Naive thymus-derived CD4-positive, alpha-beta T cell (primary cell): ENCODE results near the gene BEND3. TPM values are rescaled to one million over a fixed set of nuclear protein-coding genes. Genes with fewer than 3 reads are reported as not detected.

ENCODE experiments used
- ATAC-seq: fragments of 150-1000 bp; cut with Tn5 transposase; 2 replicates; pipeline ENCODE4 v1.10.0; 2021; ENCODE audit warnings: mild to moderate bottlenecking, moderate library complexity
- CTCF ChIA-PET: fragments of 350-600 bp; sonication (Branson Sonifier 250); formaldehyde crosslinking; loops from one replicate; lab custom pipeline; 2021; ENCODE audit warnings: antibody characterized with exemption; lab: Charles Lee
- POLR2A ChIA-PET: fragments of 350-600 bp; sonication (Branson Sonifier 250); formaldehyde crosslinking; loops from one replicate; lab custom pipeline; 2021; ENCODE audit warnings: antibody characterized with exemption, inconsistent platforms; lab: Charles Lee
- DNase-seq, 9 donors: peaks; one replicate each; pipeline versions ENCODE4 v3.0.0 to v3.0.0-alpha.2; 2020 to 2022; ENCODE audit warnings: mixed read lengths in 1 of 9
- H3K27ac ChIP-seq: one replicate; pipeline ENCODE4 v1.7.0; 2013; ENCODE audit warnings: mild to moderate bottlenecking, low read depth, low read length, moderate library complexity
- H3K27me3 ChIP-seq, 2 donors: one replicate each; pipeline ENCODE4 v1.7.0; 2013; ENCODE audit warnings: low read length in 2 of 2, mild to moderate bottlenecking in 2 of 2, moderate library complexity in 2 of 2; ENCODE audit not compliant: control insufficient read depth in 2 of 2, insufficient read depth in 2 of 2
- H3K36me3 ChIP-seq, 3 experiments: 1 replicate in 2 of 3; 2 replicates in 1 of 3; pipeline ENCODE4 v1.7.0; 2013; ENCODE audit warnings: low read length in 3 of 3, mild to moderate bottlenecking in 3 of 3, moderate library complexity in 1 of 3; ENCODE audit not compliant: insufficient read depth in 3 of 3, control insufficient read depth in 2 of 3
- H3K4me1 ChIP-seq, 2 donors: one replicate each; pipeline ENCODE4 v1.7.0; 2013; ENCODE audit warnings: low read length in 2 of 2, mild to moderate bottlenecking in 2 of 2, moderate library complexity in 1 of 2; ENCODE audit not compliant: control insufficient read depth in 2 of 2, insufficient read depth in 2 of 2
- H3K4me3 ChIP-seq: 2 replicates; pipeline ENCODE4 v1.7.0; 2013; ENCODE audit warnings: mild to moderate bottlenecking, low read length
- H3K9me3 ChIP-seq, 3 experiments: 1 replicate in 2 of 3; 2 replicates in 1 of 3; pipeline ENCODE4 v1.7.0; 2013; ENCODE audit warnings: low read length in 3 of 3; ENCODE audit not compliant: control insufficient read depth in 2 of 3
- H3K27ac Mint-ChIP-seq, 9 donors: one replicate each; pipeline ENCODE4 v1.8.0; 2020 to 2022; ENCODE audit warnings: mixed read lengths in 9 of 9, mild to moderate bottlenecking in 8 of 9, moderate library complexity in 5 of 9, inconsistent platforms in 2 of 9
- H3K27me3 Mint-ChIP-seq, 5 donors: one replicate each; pipeline ENCODE4 v1.8.0; 2021 to 2022; ENCODE audit warnings: mixed read lengths in 5 of 5, mild to moderate bottlenecking in 1 of 5
- H3K36me3 Mint-ChIP-seq, 5 donors: one replicate each; pipeline ENCODE4 v1.8.0; 2020 to 2022; ENCODE audit warnings: mixed read lengths in 5 of 5, mild to moderate bottlenecking in 3 of 5, inconsistent platforms in 1 of 5
- H3K4me1 Mint-ChIP-seq, 7 donors: one replicate each; pipeline ENCODE4 v1.8.0; 2020 to 2022; ENCODE audit warnings: mixed read lengths in 7 of 7, mild to moderate bottlenecking in 3 of 7, inconsistent platforms in 1 of 7
- H3K4me3 Mint-ChIP-seq, 10 donors: one replicate each; pipeline ENCODE4 v1.8.0; 2020 to 2022; ENCODE audit warnings: mild to moderate bottlenecking in 10 of 10, mixed read lengths in 10 of 10, moderate library complexity in 6 of 10, inconsistent platforms in 2 of 10
- H3K9me3 Mint-ChIP-seq, 11 donors: one replicate each; pipeline ENCODE4 v1.8.0; 2020 to 2022; ENCODE audit warnings: mixed read lengths in 11 of 11, mild to moderate bottlenecking in 4 of 11, inconsistent platforms in 1 of 11, moderate library complexity in 1 of 11
- intact Hi-C, 2 donors: fragments of 100-400 bp; cut with micrococcal nuclease; formaldehyde crosslinking; loops; one replicate each; pipeline ENCODE4 v1.15.1; 2023
- polyA plus RNA-seq, 2 donors: library from polyadenylated mRNA; unstranded; fragments of 300-500 nt; fragmentation: Illumina TruSeq; gene quantifications; one replicate each; pipeline ENCODE4 v1.2.3, GENCODE V29; 2021
- total RNA-seq, 6 experiments: library from RNA in 5 of 6; stranded (reverse) in 5 of 6; gene quantifications; 1 replicate in 5 of 6; 2 replicates in 1 of 6; pipeline ENCODE4 v1.2.3 and lab custom pipeline; 2021 to 2026

The BEND3 gene
- total and polyA plus RNA-seq, 7 experiments from 2014 or later, result 0.34 to 4.1 (median 1.2) TPM

DNA sequence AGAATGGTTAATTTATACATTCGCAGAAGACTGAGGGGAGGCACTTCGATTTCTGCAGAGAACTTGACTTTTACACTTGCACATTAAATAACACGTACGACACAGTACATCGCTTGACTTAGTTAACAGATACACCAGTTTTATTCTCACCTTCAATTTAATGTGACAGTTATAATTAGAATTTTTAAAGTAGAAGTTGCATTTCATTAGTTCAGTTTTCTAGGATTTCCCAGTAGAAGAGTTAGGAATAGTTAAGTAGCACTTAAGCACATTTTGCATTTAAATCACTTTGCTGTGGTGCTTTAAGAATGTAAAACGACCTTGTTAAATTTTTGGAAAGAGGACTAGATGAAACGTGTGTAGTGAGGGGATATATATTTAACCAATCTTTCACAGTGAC lies 1.6 kb upstream of the BEND3 start:
- CTCF ChIA-PET, result no interaction called here
- H3K4me3 Mint-ChIP-seq, result peak overlapping the region in 9 of 10 donors; percentile 84 to 90 (median 87)
- intact Hi-C loops, result loop anchor here (1.0 to 10.0 kb wide), 8 partner anchors 342 to 1148 kb away; partner anchors contain the start of genes ATG5 (in 1 of the 2), PDSS2 (in 1 of the 2) and SNX3 (in 1 of the 2)

DNA sequence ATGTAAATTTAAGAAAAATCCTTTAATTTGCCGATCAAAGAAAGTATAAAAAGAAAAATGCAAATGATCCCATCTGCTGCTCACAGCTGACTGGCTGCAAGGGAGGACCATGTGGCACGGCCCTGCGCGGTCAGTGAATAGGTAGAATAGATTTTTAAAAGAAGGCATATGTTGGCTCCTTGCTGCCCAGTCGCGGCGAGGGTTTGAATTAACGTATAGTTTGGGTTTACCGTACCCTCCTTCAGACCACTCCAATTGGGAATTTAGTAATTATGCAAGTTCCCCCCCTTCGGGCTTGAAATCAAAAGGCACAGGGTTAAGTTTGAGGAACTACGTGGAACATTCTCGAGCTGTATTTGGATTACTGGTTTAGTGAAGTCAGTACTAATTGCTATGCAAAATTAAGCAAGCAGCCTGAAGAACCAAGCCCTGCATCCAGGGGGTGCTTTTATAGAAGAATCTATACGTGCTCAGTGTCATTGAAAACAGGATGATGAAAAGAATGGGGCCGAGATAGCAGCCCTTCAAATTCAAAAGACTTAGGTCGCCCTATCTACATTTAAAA lies 1.1 kb upstream of the BEND3 start:
- ChIA-PET POLR2A (interaction anchor here (0.6 to 0.7 kb wide), 2 partner anchors 10 to 713 kb away, joined by 3 to 4 read pairs; no protein-coding TSS in a partner anchor), CTCF (interaction anchor here (0.6 to 1.0 kb wide), 2 partner anchors 9 to 677 kb away, joined by 3 read pairs; no protein-coding TSS in a partner anchor)
- peak overlapping the region; percentile 63 for H3K4me3 ChIP-seq
- no peaks in the 10 kb centered on the region for H3K36me3 Mint-ChIP-seq
- peak overlapping the region; percentile 78 to 90 (median 86) for H3K4me3 Mint-ChIP-seq
- H3K27me3 ChIP-seq, result no peaks in the 10 kb centered on the region
- no peaks in the 10 kb centered on the region for H3K36me3 ChIP-seq
- ATAC-seq, result peak; percentile 35
- peak overlapping the region in 3 of 9 donors; percentile 24 to 73 (median 38) for H3K27ac Mint-ChIP-seq
- peaks cover 8 to 21% (median 18%) of the 10 kb centered on the region in 7 donors for H3K4me1 Mint-ChIP-seq
- peaks cover 14% of the 10 kb centered on the region in 2 donors for H3K4me1 ChIP-seq
- no peak overlapping the region for H3K27ac ChIP-seq
- intact Hi-C loops, result loop anchor here (1.0 to 10.0 kb wide), 8 partner anchors 343 to 1148 kb away; partner anchors contain the start of genes ATG5 (in 1 of the 2), PDSS2 (in 1 of the 2) and SNX3 (in 1 of the 2)
- DNase-seq, result peak in 6 of 9 donors; percentile 13 to 37 (median 20)
- no peaks in the 10 kb centered on the region for H3K9me3 ChIP-seq
- H3K9me3 Mint-ChIP-seq, result peaks cover 0 to 2% (median 0%) of the 10 kb centered on the region in 11 donors
- peaks cover 0 to 22% (median 7%) of the 10 kb centered on the region in 5 donors for H3K27me3 Mint-ChIP-seq

More for the DNA sequence above, 1.6 kb upstream of the BEND3 start:
- peaks cover 8 to 21% (median 18%) of the 10 kb centered on the region in 7 donors for H3K4me1 Mint-ChIP-seq
- H3K9me3 Mint-ChIP-seq, result peaks cover 0 to 2% (median 0%) of the 10 kb centered on the region in 11 donors
- POLR2A ChIA-PET, result interaction anchor here (0.7 kb wide), 1 partner anchor 713 kb away, joined by 3 read pairs; no protein-coding TSS in a partner anchor
- ATAC-seq (no peak), DNase-seq (no peak)
- no peaks in the 10 kb centered on the region for H3K36me3 ChIP-seq
- H3K4me1 ChIP-seq, result peaks cover 14% of the 10 kb centered on the region in 2 donors
- H3K9me3 ChIP-seq, result no peaks in the 10 kb centered on the region
- no peaks in the 10 kb centered on the region for H3K36me3 Mint-ChIP-seq
- H3K27me3 ChIP-seq, result no peaks in the 10 kb centered on the region
- no peak overlapping the region for H3K27ac ChIP-seq
- peaks cover 0 to 22% (median 7%) of the 10 kb centered on the region in 5 donors for H3K27me3 Mint-ChIP-seq
- peak overlapping the region in 1 of 9 donors; percentile 73 for H3K27ac Mint-ChIP-seq
- peak overlapping the region; percentile 63 for H3K4me3 ChIP-seq

DNA sequence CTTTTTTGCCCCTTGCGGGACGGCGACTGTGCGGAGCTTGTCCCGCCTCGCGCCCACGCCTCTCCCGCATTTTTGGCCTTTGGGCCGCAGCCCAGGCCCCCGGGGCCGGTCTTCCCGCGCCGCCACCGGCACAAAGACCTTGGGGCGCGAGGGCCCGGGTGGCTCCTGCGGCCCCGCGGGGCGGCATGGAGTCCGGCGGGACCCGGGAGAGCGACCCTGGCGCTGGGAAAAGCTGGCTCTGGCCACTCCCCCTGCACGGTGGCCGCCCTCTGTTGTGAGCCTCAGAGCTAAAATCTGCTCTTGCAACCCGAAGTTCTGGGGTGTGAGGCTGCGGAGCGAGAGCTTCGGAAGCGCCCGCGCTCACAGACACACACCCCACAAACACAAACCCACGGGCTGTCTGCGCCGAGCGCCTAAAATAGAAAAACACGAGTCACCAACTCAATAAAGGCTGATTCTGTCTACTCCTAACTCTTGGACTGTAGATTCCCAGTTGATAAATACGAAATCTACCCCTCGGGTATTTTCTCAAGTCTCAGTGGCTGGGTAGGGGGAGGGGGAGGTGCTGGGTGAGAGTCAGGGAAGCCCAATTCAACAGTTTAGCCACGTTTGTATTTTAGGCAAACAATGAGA lies 496 bp upstream of the BEND3 start:
- CTCF ChIA-PET, result interaction anchor here (0.6 to 1.0 kb wide), 3 partner anchors 10 to 677 kb away, joined by 3 read pairs; no protein-coding TSS in a partner anchor
- intact Hi-C loops, result loop anchor here (1.0 to 10.0 kb wide), 12 partner anchors 55 to 1149 kb away; partner anchors contain the start of genes PDSS2 (in 2 of the 2), ATG5 (in 1 of the 2), QRSL1 (in 1 of the 2) and RTN4IP1 (in 1 of the 2)
- H3K27me3 ChIP-seq, result no peaks in the 10 kb centered on the region
- H3K4me3 ChIP-seq, result peak overlapping the region; percentile 63
- H3K4me1 Mint-ChIP-seq, result peaks cover 8 to 21% (median 18%) of the 10 kb centered on the region in 7 donors
- no peaks in the 10 kb centered on the region for H3K36me3 Mint-ChIP-seq
- H3K9me3 ChIP-seq, result no peaks in the 10 kb centered on the region
- peaks cover 0 to 22% (median 7%) of the 10 kb centered on the region in 5 donors for H3K27me3 Mint-ChIP-seq
- no peak for ATAC-seq
- H3K4me3 Mint-ChIP-seq, result peak overlapping the region; percentile 78 to 90 (median 86)
- peak in 7 of 9 donors; percentile 12 to 51 (median 24) for DNase-seq
- H3K36me3 ChIP-seq, result no peaks in the 10 kb centered on the region
- H3K27ac ChIP-seq, result no peak overlapping the region
- peaks cover 0 to 2% (median 0%) of the 10 kb centered on the region in 11 donors for H3K9me3 Mint-ChIP-seq
- peak overlapping the region in 3 of 9 donors; percentile 24 to 73 (median 38) for H3K27ac Mint-ChIP-seq
- H3K4me1 ChIP-seq, result peaks cover 14% of the 10 kb centered on the region in 2 donors
- POLR2A ChIA-PET, result interaction anchor here (0.5 to 0.6 kb wide), 2 partner anchors 10 to 837 kb away, joined by 3 to 4 read pairs; no protein-coding TSS in a partner anchor

DNA sequence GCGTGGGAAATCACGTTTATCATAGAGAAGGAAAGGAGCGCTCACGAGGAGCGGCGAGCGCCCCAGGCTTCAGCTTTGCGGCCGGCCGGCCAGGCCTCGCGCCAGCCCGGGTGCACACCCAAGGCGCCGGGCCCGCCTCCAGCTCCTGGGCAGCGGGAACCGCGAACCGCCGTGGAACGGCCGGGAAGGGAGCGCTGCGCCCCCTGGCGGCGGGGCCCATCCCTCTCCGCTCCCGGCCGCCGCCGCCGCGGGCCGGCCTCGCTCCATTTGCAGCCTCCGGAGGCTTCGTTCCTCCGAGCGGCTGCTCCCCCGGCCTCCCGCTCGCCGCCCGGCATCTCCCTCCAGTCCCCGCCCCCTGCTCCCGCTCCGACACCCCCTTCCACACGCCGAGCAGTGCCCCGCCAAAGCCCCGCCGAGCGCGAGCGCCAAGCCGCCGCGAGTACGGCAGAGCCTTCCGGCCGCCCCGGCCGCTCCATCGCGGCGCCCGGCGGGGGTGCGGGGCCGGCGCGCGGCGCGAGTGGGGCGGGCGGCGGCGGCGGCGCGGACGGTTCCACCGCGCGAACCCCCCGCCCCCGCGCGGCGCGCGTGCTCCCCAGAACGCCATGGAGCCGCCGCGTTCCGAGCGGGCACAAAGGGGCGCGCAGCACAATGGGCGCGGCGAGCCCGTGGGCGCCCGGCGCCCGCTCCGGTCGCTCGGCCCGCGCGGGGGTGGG lies 946 bp downstream of the BEND3 start:
- DNase-seq (peak; percentile 39 to 85 (median 67)), ATAC-seq (peak; percentile 88)
- no peaks in the 10 kb centered on the region for H3K9me3 ChIP-seq
- peaks cover 8 to 21% (median 18%) of the 10 kb centered on the region in 7 donors for H3K4me1 Mint-ChIP-seq
- H3K27ac ChIP-seq, result no peak overlapping the region
- peak overlapping the region; percentile 71 to 88 (median 85) for H3K4me3 Mint-ChIP-seq
- peaks cover 14% of the 10 kb centered on the region in 2 donors for H3K4me1 ChIP-seq
- H3K27me3 ChIP-seq, result no peaks in the 10 kb centered on the region
- ChIA-PET POLR2A (no interaction called here), CTCF (interaction anchor here (0.8 kb wide), 1 partner anchor 14 kb away, joined by 3 read pairs; no protein-coding TSS in a partner anchor)
- peak overlapping the region in 5 of 9 donors; percentile 49 to 77 (median 63) for H3K27ac Mint-ChIP-seq
- peaks cover 0 to 22% (median 7%) of the 10 kb centered on the region in 5 donors for H3K27me3 Mint-ChIP-seq
- H3K9me3 Mint-ChIP-seq, result peaks cover 0 to 2% (median 0%) of the 10 kb centered on the region in 11 donors
- no peaks in the 10 kb centered on the region for H3K36me3 ChIP-seq
- peak overlapping the region; percentile 32 for H3K4me3 ChIP-seq
- intact Hi-C loops, result loop anchor here (1.0 to 10.0 kb wide), 11 partner anchors 54 to 1150 kb away; partner anchors contain the start of genes MTRES1 (in 2 of the 2), ATG5 (in 1 of the 2), QRSL1 (in 1 of the 2) and RTN4IP1 (in 1 of the 2)
- no peaks in the 10 kb centered on the region for H3K36me3 Mint-ChIP-seq

DNA sequence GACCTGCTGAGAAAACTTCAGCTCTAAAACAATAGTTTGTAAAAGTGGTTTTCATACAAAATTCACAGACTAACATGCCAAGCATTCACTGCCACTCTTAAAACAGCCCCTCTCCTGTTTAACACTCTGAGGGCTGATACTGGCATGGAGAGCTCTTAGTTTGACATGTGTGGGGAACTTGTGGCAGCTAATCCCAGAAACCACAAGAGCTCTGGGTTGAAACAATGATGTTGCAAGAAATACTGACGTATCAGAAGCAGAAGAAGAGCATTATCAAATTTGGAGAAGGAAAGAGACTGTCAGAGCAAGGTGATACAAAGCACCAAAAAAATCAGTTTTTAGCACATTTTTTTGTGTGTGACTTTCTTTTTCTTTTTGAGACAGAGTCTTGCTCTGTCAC lies 5.1 kb downstream of the BEND3 start:
- no peaks in the 10 kb centered on the region for H3K9me3 ChIP-seq
- H3K36me3 ChIP-seq, result no peaks in the 10 kb centered on the region
- no peaks in the 10 kb centered on the region for H3K27me3 Mint-ChIP-seq
- DNase-seq (no peak), ATAC-seq (no peak)
- H3K36me3 Mint-ChIP-seq, result no peaks in the 10 kb centered on the region
- H3K27ac Mint-ChIP-seq, result no peak overlapping the region
- ChIA-PET CTCF (interaction anchor here (0.6 kb wide), 1 partner anchor 1396 kb away, joined by 6 read pairs; no protein-coding TSS in a partner anchor), POLR2A (no interaction called here)
- intact Hi-C loops, result loop anchor here (10.0 kb wide), 6 partner anchors 585 to 1155 kb away; partner anchors contain the start of genes ATG5 (in 1 of the 2) and SNX3 (in 1 of the 2)
- peaks cover 0 to 2% (median 0%) of the 10 kb centered on the region in 11 donors for H3K9me3 Mint-ChIP-seq
- no peak overlapping the region for H3K4me3 ChIP-seq
- no peak overlapping the region for H3K4me3 Mint-ChIP-seq
- no peaks in the 10 kb centered on the region for H3K27me3 ChIP-seq
- H3K4me1 ChIP-seq, result peaks cover 4 to 8% of the 10 kb centered on the region in 2 donors
- peaks cover 0 to 10% (median 8%) of the 10 kb centered on the region in 7 donors for H3K4me1 Mint-ChIP-seq
- no peak overlapping the region for H3K27ac ChIP-seq
